ENCODE data around the gene USP7.
A peak's percentile ranks its signal among the peaks of the same experiment; 100 is the strongest.

Gene USP7

GRCh38 chr16:8963010-8963820 is 491 bp downstream of the USP7 start:
- TF ChIP-seq ZNF274 (IDR thresholded peaks at IDR 0.05; ENCODE audit: low read depth, low read length) = no peak
- peak overlapping the region; percentile 96 for H3K4me3 ChIP-seq (ENCODE audit: low read length)

- peak overlapping the region; percentile 96 for H3K4me3 ChIP-seq (ENCODE audit: low read length)
- TF ChIP-seq ZNF274 (IDR thresholded peaks at IDR 0.05; ENCODE audit: low read depth, low read length) = no peak
These were observed 1.2 kb downstream of the USP7 start for GRCh38 chr16:8962393-8963009.

DNA sequence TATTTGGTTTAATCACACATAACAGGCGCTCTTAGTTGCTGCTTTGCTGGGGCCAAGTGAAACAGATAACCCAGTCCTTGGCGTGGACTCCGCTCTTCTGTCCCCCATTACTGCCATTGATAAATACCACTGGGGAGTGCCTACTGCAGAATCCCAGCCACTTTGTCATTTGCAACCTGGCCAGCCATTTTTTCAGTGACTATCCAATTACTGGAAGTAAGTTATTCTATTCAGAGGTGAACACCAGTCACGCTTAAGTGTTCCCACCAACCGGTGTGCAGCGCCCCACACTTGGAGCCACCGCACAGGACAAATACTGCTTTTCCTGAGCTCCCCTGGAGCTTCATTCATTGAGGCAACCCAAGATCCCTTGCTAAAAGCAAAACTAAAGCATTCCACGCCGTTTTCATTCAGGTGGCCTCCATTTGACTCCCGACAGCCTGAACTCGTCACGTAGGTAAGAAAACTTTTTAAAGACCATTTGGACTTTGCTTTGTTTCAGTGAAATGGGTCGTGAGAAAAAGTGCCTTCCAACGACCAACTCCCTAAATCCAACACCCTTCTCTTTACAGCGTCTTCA is 1.8 kb downstream of the USP7 start:
- peak overlapping the region; percentile 96 for H3K4me3 ChIP-seq (ENCODE audit: low read length)
- TF ChIP-seq ZNF274 (IDR thresholded peaks at IDR 0.05; ENCODE audit: low read depth, low read length) = no peak

GRCh38 chr16:8960788-8961109 is 3.0 kb downstream of the USP7 start:
- no peak for TF ChIP-seq ZNF274 (IDR thresholded peaks at IDR 0.05; ENCODE audit: low read depth, low read length)
- peak overlapping the region; percentile 96; the same call in 1 of the 2 replicates for H3K4me3 ChIP-seq (ENCODE audit: low read length)

DNA sequence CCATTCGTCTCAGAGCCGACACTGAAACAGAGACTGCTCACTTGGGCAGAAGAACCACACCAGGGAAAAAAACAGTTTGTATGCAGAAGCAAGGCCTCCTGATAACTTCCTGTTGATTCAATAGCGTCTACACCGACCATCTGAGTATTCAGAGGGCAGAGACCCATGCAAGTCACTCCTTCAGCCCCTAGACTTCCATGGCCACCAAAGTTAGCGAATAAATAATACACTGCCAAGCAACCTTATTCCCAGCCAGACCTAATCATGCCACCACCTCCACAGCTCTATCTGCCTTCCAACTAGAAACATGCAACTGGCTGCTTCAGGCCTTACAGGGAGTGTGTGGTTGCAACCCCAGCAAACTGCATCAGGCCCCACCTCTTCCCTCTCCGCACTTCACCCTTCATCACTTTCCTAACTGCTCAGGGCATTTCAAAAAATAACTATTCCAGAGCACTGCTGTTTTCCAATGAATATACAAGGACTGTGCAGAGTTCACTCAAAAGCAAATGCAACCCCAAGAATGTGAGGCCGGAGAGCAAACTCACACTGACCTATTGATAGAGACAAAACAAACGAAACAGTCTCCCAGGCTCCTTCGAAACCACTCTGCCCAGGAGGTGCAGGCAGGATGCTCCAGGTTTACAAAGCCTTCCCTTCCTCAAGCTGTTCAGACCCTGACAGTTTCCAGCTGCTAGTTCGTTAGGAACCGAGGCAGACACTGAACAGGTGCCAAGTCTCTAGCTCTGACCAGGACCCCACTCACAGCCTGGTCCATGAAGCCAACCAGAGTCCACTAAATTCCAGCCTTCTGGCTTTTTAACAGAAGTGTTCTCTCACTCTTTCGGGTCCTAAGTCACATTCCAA is 3.6 kb downstream of the USP7 start:
- peak overlapping the region; percentile 96; the same call in 1 of the 2 replicates for H3K4me3 ChIP-seq (ENCODE audit: low read length)
- TF ChIP-seq ZNF274 (IDR thresholded peaks at IDR 0.05; ENCODE audit: low read depth, low read length) = no peak

- TF ChIP-seq ZNF274 (IDR thresholded peaks at IDR 0.05; ENCODE audit: low read depth, low read length) = no peak
- H3K4me3 ChIP-seq (ENCODE audit: low read length) = peak overlapping the region; percentile 10; the same call in 1 of the 2 replicates
These were observed 5.2 kb downstream of the USP7 start for GRCh38 chr16:8958344-8959167.

DNA sequence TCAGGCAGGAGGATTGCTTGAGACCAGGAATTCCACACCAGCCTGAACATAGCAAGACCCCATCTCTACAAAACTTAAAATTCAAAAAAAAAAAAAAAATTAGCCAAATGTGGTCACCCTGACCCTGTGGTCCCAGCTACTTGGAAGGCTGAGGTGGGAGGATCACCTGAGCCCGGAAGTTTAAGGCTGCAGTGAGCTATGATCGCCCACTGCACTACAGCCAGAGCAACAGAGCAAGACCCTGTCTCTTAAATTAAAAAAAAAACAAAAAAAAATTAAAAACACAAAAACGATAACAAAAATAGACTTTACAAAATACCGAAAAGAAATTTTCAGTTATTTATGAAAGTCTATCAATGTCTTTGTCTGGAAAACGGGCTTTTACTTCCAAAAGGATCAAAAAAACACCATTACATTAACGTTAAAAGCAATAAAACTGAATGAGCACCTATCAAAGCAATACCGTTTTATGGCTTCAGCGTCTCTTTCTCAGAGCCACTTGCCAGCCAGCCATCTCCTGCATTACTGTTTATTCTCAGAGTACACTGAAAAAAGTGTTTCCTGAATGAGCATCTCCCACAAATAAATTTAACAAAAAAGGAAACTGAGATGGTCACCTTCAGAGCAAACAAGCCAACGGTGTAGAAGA is 6.1 kb downstream of the USP7 start:
- no peak for TF ChIP-seq ZNF274 (IDR thresholded peaks at IDR 0.05; ENCODE audit: low read depth, low read length)
- H3K4me3 ChIP-seq (ENCODE audit: low read length) = peak overlapping the region; percentile 10; the same call in 1 of the 2 replicates

GRCh38 chr16:8957063-8957397 is 6.7 kb downstream of the USP7 start:
- H3K4me3 ChIP-seq (ENCODE audit: low read length) = no peak overlapping the region
- no peak for TF ChIP-seq ZNF274 (IDR thresholded peaks at IDR 0.05; ENCODE audit: low read depth, low read length)

DNA sequence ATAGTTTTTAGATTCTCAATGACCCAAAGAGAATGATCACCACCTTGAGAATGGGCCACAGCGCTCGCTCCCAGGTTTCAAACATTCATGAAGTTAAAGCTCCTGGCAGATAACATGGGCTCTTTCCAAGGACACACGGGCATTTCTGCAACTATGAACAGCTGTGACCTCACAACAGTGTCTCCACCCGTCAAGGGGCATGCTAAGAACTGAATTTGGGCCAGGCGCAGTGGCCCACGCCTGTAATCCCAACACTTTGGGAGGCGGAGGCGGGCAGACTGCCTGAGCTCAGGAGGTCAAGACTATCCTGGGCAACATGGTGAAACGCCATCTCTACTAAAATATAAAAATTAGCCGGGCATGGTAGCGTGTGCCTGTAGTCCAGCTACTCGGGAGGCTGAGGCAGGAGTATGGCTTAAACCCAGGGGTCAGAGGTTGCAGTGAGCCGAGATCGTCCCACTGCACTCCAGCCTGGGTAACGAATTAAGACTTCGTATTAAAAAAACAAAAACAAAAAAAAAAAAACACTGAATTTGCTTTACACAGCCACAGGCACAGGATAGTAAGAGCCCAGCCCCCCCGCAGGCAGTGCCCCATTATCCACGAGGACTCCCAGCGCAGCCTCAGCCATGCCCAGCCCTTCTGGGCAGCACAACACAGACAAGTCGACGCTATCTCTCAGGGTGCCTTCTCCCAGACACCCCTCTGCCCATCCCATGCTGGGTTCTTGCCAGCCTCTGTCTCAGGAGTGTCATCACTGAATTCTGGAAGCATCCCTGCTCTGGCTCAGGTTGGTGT is 7.2 kb downstream of the USP7 start:
- no peak overlapping the region for H3K4me3 ChIP-seq (ENCODE audit: low read length)
- TF ChIP-seq ZNF274 (IDR thresholded peaks at IDR 0.05; ENCODE audit: low read depth, low read length) = no peak

DNA sequence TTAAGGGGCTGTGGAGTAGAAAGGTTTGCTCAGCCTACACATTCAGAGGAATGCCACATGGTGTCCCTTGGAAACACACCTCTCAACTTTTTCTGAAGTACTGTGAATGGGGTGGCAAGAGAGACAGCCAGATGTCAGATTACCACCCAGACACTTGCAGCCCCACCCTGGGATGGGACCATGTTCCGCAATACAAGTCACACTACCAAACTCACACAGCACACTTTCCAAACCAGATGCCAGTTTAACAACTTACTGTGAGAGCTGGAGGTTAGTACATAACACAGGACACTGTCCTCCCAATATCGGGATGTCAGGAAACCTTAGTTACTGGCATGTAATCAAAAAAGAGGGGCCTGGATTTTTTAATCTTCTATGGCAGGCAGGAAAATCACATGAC is 7.9 kb downstream of the USP7 start:
- TF ChIP-seq ZNF274 (IDR thresholded peaks at IDR 0.05; ENCODE audit: low read depth, low read length) = no peak
- H3K4me3 ChIP-seq (ENCODE audit: low read length) = no peak overlapping the region

DNA sequence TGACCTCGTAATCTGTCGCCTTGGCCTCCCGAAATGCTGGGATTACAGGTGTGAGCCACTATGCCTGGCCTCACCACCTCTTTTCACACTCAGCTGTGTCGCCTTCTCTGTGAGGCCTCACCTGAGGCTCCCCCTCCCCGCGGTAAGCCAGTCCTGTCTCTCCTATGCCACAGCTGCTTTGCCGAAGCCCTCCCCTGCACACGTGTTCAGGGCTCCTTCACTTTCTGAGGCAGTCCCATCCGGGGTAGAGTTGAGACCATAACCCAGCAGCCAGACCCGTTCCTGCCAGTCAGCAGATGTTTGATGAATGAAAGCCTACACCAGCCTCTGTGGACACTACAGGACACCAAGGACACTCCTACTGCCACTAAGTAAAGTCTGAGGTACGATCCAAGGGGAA is 10.6 kb downstream of the USP7 start:
- H3K4me3 ChIP-seq (ENCODE audit: low read length) = no peak overlapping the region
- TF ChIP-seq ZNF274 (IDR thresholded peaks at IDR 0.05; ENCODE audit: low read depth, low read length) = no peak

GRCh38 chr16:8952281-8952751 is 11.4 kb downstream of the USP7 start:
- no peak for TF ChIP-seq ZNF274 (IDR thresholded peaks at IDR 0.05; ENCODE audit: low read depth, low read length)
- peak overlapping the region; percentile 9; the same call in 1 of the 2 replicates for H3K4me3 ChIP-seq (ENCODE audit: low read length)

All from GM08714 (cell line).